NT2/D1 (cell line): ENCODE measurements around the gene CXCL13.
"Not testable (repeated sequence)": the region's sequence is repeated elsewhere in the genome, so short reads cannot be mapped to it uniquely, and the experiment has no call there.

Experiments used
- DNase-seq: peaks from one replicate; pipeline ENCODE4 v3.0.0-alpha.2; 2011; ENCODE audit warnings: low read depth, low spot score
- H3K27me3 ChIP-seq: 2 replicates; pipeline ENCODE4 v1.6.0; 2011; ENCODE audit warnings: mild to moderate bottlenecking; ENCODE audit not compliant: insufficient read length, insufficient read depth
- H3K36me3 ChIP-seq: 2 replicates; pipeline ENCODE4 v1.6.1; 2011; ENCODE audit warnings: mild to moderate bottlenecking, low read length, mixed read lengths; ENCODE audit not compliant: insufficient read depth, insufficient read length
- H3K4me1 ChIP-seq: 2 replicates; pipeline ENCODE4 v1.5.1; 2011; ENCODE audit not compliant: insufficient read depth, insufficient read length
- H3K4me3 ChIP-seq: 2 replicates; pipeline ENCODE4 v1.5.1; 2011; ENCODE audit warnings: low read depth; ENCODE audit not compliant: insufficient read length
- H3K9ac ChIP-seq: 2 replicates; pipeline ENCODE4 v1.6.0; 2011; ENCODE audit warnings: low read depth; ENCODE audit not compliant: insufficient read length
- H3K9me3 ChIP-seq: 2 replicates; pipeline ENCODE4 v1.5.1; 2011; ENCODE audit warnings: mild to moderate bottlenecking, low read length; ENCODE audit not compliant: insufficient read depth
- SUZ12 ChIP-seq: IDR thresholded peaks from 2 replicates; pipeline ENCODE4 v1.6.1; 2011; ENCODE audit not compliant: insufficient read length, insufficient read depth; ENCODE audit errors: extremely low read depth
- YY1 ChIP-seq: IDR thresholded peaks from 2 replicates; pipeline ENCODE4 v1.6.1; 2011; ENCODE audit not compliant: insufficient read length, insufficient read depth
- ZNF274 ChIP-seq: IDR thresholded peaks from 2 replicates; pipeline ENCODE4 v1.6.1; 2011; ENCODE audit warnings: mild to moderate bottlenecking, low read depth, low read length

CXCL13 gene, protein sequence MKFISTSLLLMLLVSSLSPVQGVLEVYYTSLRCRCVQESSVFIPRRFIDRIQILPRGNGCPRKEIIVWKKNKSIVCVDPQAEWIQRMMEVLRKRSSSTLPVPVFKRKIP

DNA sequence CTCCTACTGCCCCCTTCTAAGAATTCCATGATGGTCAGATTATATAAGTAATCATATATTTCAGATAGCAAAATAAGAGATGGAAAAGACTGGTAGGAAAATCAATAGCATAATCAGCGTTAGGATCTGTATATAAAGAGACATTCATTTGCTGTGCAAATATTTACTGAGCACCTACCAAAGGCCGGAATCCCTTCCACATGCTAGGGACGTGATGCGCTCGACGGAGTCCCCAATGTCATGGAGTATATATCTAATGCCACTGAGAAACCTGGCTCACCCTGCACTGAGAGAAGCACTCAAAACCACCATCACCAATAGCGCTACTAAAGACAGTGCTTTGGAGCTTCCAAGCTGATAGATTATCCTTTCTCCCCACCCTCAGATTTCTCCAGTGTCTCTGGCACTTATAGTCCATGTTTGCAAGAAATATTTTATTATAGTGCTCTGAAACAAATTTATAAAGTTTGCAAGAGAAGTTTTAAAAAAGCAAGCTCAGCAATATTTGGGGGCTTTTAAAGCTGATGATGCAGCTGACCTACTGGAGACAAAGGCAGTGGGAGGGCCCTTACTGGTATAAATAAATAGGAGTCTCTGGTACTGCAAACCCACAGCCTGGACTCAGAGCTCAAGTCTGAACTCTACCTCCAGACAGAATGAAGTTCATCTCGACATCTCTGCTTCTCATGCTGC is at the start of gene CXCL13:
Gene CXCL13, plus strand, starts transcription at position 611 of the 693 bp plus-strand sequence. Its CDS starts 46 bp downstream, at position 657.
- no peaks in the 10 kb centered on the region for H3K4me1 ChIP-seq

DNA sequence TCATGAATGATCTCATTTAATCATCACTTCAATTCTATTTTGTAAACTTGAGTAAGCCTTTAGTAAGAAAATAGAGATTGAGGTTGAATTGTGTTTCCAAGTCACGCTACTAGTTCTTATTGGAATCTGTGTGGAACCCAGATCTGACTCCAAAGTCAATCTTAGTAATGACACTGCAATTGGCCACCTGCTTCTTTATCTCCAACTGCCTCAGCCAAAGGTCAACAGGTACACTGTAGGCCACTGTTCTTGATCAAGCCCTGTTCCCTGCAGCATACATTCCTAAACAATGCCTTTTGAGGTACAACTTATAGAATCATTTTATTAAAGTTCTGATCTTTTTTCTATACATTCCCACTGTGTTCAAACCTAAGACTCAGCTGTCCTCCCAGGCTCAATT is 45.5 kb upstream of the CXCL13 start:
- TF ChIP-seq YY1 (no peak), ZNF274 (no peak), SUZ12 (no peak)
- Histone ChIP-seq H3K36me3 (no peaks in the 10 kb centered on the region), H3K9ac (no peak overlapping the region), H3K27me3 (no peaks in the 10 kb centered on the region), H3K4me3 (no peak overlapping the region), H3K4me1 (no peaks in the 10 kb centered on the region), H3K9me3 (peaks cover 20% of the 10 kb centered on the region)
- no peak for DNase-seq

More for the DNA sequence above, at the start of gene CXCL13:
- Histone ChIP-seq H3K9me3 (no peaks in the 10 kb centered on the region), H3K36me3 (no peaks in the 10 kb centered on the region), H3K27me3 (no peaks in the 10 kb centered on the region), H3K4me3 (no peak within 1 kb of the TSS), H3K9ac (no peak within 1 kb of the TSS)
- TF ChIP-seq YY1 (no peak), SUZ12 (no peak), ZNF274 (no peak)
- no peak for DNase-seq

DNA sequence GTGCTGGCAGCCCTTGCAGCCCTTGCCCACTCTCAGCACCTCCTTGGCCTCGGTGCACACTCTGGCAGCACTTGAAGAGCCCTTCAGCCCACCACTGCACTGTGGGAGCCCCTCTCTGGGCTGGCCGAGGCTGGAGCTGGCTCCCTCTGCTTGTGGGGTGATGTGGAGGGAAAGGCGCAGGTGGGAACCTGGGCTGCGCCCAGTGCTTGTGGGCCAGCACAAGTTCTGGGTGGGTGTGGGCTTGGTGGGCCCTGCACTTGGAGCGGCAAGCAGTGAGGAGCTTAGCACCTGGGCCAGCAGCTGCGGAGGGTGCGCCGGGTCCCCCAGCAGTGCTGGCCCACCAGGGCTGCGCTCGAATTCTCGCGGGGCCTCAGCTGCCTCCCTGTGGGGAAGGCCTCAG is 43.9 kb upstream of the CXCL13 start:
- not testable (repeated sequence) for H3K9ac ChIP-seq, H3K4me3 ChIP-seq, H3K36me3 ChIP-seq, DNase-seq, H3K27me3 ChIP-seq, H3K4me1 ChIP-seq
- peaks cover 11% of the 10 kb centered on the region for H3K9me3 ChIP-seq

DNA sequence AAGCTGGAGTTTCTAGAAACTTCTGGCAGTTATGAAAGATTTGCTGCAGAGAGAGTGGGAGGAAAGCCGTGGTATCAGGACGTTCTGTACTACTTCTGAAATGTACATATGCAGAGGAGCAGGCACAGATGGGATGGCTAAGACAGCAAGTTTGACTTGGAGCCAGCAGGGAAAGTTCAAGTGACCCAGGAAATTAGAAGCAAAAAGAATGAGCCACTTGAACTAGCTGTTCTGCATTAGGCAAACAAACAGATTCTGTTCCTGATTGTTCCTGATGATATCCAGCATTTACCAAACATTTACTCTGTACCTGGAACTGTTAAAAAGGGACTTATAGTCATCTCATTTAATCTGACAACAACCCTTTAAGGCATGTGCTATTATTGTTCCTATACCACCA is 41.4 kb upstream of the CXCL13 start:
- Histone ChIP-seq H3K36me3 (no peaks in the 10 kb centered on the region), H3K4me3 (no peak overlapping the region)
- no peak for DNase-seq

DNA sequence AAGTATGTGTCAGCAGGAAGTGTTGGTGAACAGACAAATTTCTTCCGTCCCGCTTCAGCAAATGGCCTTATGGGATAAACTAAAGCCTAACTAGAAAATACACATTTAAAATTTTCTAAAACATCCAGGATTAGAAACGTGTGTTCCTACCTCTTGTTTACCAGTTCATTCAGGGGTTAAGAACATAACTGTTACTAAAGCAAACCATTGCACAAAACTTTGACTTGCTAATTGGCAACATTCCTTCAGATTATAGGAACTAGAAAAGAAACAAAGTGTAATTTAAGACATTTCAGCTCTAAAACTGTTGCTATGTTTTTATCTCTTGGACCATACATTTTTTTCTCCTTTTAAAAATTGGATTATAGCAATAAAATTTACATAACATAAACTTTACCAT is 39.5 kb upstream of the CXCL13 start:
- TF ChIP-seq YY1 (no peak), ZNF274 (no peak), SUZ12 (no peak)
- Histone ChIP-seq H3K4me3 (no peak overlapping the region), H3K9ac (no peak overlapping the region), H3K9me3 (peaks cover 8% of the 10 kb centered on the region), H3K4me1 (no peaks in the 10 kb centered on the region), H3K36me3 (no peaks in the 10 kb centered on the region), H3K27me3 (no peaks in the 10 kb centered on the region)
- DNase-seq: no peak

More for the DNA sequence above, 41.4 kb upstream of the CXCL13 start:
- no peaks in the 10 kb centered on the region for H3K27me3 ChIP-seq
- no peak for TF ChIP-seq YY1
- no peak for TF ChIP-seq ZNF274
- no peak for TF ChIP-seq SUZ12
- no peaks in the 10 kb centered on the region for H3K4me1 ChIP-seq
- no peak overlapping the region for H3K9ac ChIP-seq
- peaks cover 11% of the 10 kb centered on the region for H3K9me3 ChIP-seq

DNA sequence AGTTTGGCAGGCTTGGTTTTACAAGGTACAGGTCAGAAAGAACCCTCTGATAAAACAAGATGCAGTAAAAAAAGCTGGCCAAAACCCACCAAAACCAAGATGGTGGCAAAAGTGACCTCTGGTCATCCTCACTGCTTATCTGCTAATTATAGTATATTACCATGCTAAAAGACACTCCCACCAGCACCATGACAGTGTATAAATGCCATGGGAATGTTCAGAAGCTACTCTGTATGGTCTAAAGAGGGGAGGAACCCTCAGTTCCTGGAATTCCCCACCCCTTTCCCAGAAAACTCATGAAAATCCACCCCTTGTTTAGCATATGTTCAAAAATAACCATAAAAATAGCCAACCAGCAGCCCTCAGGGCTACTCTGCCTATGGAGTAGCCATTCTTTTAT is 38.1 kb upstream of the CXCL13 start:
- Histone ChIP-seq H3K36me3 (no peaks in the 10 kb centered on the region), H3K9me3 (no peaks in the 10 kb centered on the region), H3K9ac (no peak overlapping the region), H3K4me3 (no peak overlapping the region), H3K27me3 (no peaks in the 10 kb centered on the region), H3K4me1 (no peaks in the 10 kb centered on the region)
- no peak for DNase-seq
- TF ChIP-seq SUZ12 (no peak), ZNF274 (no peak), YY1 (no peak)

DNA sequence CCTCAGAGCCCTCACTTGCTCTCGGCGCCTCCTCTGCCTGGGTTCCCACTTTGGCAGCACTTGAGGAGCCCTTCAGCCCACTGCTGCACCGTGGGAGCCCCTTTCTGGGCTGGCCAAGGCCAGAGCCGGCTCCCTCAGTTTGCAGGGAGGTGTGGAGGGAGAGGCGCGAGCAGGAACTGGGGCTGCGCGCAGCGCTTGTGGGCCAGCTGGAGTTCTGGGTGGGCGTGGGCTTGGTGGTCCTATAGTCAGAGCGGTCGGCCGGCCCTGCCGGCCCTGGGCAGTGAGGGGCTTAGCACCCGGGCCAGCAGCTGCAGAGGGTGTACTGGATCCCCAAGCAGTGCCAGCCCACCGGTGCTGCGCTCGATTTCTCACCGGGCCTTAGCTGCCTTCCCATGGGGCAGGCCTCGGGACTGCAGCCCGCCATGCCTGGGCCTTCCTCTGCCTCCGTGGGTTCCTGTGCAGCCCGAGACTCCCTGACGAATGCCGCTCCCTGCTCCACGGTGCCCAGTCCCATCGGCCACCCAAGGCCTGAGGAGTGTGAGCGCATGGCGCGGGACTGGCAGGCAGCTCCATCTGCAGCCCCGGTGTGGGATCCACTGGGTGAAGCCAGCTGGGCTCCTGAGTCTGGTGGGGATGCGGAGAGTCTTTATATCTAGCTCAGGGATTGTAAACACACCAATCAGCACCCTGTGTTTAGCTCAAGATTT is 35.0 kb upstream of the CXCL13 start:
- DNase-seq, H3K27me3 ChIP-seq, H3K9ac ChIP-seq, H3K9me3 ChIP-seq, H3K36me3 ChIP-seq, H3K4me3 ChIP-seq, H3K4me1 ChIP-seq: not testable (repeated sequence)
